HG02798 (cell line): ENCODE results near the gene RBL1.
A peak's percentile ranks its signal among the peaks of the same experiment; 100 is the strongest.
"Not testable (repeated sequence)": the region's sequence is repeated elsewhere in the genome, so short reads cannot be mapped to it uniquely, and the experiment has no call there.

Experiments
- ATAC-seq: cut with Tn5 transposase; IDR thresholded peaks from one replicate; pipeline ENCODE4 v1.9.1; 2021; ENCODE audit warnings: mild to moderate bottlenecking; ENCODE audit not compliant: unreplicated experiment, poor library complexity

RBL1 gene

DNA sequence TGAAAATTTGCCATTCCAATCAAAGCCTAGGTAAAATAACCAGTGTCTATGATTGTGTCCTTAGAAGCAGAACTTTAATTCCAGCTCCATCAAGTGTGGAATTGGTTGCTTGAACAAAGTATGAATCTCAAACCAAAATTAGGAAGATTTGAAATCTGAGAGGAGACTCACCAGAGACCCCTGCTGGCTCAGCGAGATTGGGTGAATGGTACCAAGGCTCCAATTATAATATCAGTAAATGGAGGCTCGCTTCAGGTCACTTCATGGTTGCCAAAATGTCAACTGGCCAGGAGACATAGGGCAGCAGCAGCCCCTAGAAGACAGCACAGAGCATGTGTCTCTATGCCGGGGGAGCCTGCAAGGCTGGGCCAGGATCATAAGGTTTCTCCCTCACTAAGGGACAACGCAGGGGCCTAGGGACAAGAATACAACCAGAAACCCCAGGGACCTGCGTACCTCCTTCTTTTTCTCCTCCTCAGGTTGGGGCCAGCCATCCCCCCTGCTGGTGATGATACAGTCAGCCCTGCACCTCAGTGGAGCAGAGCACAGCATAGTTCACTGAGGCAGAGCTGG, 14.0 kb downstream of the RBL1 start:
- no peak for ATAC-seq

- ATAC-seq = no peak
Measured at GRCh38 chr20:37077009-37077408, 18.8 kb downstream of the RBL1 start.

DNA sequence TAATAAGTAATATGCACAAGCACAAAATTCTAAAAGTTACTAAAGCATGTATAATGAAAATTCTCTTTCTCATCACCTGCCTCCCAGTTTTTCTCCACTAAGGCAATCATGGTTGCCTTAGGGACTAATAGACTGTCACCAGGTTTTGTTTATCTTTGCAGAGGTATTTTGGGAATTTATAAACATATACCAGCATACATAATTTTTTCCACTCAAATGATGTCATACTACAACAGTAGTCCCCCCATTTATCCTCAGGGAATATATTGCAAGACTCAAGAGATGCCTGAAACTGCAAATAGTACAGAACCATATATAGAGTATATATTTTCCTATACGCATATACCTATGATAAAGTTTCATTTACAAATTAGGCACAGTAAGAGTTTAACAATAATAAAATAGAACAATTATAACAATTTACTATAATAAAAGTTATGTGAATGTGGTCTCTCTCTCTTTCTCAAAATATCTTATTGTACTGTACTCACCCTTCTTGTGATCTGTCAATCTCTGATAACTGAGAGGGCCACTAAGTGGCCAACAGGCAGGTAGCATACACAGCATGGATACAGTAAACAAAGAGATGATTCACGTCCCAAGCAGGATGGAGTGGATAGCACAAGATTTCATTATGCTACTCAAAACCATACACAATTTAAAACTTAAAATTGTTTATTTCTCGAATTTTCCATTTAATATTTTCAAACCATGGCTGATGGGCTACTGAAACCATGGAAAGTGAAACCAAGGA, 19.7 kb downstream of the RBL1 start:
- no peak for ATAC-seq

DNA sequence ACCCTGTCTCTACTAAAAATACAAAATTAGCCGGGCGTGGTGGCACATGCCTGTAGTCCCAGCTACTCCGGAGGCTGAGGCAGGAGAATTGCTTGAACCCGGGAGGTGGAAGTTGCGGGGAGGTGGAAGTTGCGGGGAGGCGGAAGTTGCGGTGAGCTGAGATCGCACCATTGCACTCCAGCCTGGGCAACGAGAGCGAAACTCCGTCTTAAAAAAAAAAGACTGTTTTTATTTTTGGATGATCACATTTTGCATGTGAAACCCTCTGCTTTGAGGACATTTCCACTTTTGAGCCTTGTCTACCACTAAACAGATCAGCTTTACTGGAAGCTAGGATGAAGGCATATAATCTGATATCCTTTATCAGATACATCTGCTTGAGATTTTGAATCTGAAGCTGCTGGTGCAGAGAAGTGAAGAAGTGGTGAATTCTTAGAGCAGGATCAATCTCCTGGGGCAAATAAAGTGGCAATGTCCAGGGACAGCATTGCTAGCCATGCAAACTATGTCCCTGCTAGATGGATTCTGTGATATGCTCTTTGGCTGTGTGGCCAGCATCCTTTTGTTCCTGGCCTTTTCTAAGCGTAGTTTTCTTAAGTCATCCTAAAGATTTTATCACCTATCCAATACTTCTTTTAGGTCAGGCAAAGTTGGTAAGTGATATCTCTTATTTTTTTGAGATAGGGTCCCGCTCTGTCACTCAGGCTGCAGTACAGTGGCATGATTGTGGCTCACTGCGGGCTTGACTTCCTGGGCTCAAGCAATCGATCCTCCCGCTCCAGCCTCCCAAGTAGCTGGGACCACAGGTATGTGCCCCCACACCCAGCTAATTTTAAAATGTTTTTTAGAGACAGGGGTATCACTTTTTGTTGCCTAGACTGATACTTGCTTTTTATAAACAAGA, 23.3 kb downstream of the RBL1 start:
- ATAC-seq = no peak

DNA sequence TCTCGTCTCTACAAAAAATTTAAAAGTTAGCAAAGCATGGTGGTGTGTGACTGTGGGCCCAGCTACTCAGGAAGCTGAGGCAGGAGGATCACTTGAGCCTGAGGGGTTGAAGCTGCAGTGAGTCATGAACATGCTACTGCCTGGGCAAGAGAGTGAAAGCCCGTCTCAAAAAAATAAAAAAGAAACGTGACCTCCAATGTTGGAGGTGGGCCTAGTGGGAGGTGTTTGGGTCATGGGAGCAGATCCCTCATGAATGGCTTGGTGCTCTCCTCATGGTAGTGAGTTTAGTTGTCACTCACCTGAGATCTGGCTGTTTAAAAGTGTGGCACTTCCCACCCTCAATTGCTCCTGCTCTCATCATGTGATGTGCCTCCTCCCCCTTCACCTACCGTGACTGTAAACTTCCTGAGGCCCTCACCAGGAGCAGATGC, 24.3 kb downstream of the RBL1 start:
- ATAC-seq = no peak

DNA sequence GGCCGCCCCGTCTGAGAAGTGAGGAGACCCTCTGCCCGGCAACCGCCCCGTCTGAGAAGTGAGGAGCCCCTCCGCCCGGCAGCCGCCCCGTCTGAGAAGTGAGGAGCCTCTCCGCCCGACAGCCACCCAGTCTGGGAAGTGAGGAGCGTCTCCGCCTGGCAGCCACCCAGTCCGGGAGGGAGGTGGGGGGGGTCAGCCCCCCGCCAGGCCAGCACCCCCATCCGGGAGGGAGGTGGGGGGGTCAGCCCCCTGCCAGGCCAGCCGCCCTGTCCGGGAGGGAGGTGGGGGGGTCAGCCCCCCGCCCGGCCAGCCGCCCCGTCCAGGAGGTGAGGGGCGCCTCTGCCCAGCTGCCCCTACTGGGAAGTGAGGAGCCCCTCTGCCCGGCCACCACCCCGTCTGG, 26.2 kb downstream of the RBL1 start:
- ATAC-seq = not testable (repeated sequence)

GRCh38 chr20:37066168-37066567, 29.6 kb downstream of the RBL1 start:
- ATAC-seq = no peak

GRCh38 chr20:37055276-37055675, 40.5 kb downstream of the RBL1 start:
- no peak for ATAC-seq

DNA sequence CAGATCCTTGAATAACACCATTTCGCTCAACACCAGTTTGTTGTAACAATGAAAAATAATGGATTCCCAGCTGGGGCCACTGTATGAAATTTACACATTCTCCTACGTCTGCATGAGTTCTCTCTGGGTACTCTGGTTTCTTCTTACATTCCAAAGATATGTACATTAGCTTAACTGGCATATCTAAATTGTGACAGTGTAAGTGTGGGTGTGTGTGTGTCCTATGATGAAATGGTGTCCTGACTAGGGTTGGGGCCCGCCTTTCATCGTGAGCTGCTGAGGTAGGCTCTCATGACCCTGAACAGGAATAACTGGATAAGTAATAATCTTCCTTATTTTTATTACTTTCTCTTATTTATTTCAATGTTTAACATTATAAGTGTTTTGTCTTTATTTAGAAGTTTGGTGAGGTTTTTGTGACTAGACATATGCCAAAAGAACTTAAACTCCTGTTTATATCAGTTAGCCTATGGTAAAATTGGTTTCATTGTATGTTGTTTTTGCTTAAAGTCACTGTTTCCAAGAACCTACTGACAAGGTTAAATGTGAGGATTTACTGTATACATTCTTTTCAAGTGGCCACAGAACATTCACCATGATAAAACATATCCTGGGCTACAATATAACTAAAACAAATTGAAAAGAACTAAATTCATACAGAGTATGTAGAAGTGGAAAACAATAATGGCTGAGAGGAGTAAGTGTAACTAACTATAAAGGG, 42.4 kb downstream of the RBL1 start:
- ATAC-seq = no peak

- ATAC-seq = peak; percentile 61
Measured at GRCh38 chr20:37042986-37043972, 52.5 kb downstream of the RBL1 start.

DNA sequence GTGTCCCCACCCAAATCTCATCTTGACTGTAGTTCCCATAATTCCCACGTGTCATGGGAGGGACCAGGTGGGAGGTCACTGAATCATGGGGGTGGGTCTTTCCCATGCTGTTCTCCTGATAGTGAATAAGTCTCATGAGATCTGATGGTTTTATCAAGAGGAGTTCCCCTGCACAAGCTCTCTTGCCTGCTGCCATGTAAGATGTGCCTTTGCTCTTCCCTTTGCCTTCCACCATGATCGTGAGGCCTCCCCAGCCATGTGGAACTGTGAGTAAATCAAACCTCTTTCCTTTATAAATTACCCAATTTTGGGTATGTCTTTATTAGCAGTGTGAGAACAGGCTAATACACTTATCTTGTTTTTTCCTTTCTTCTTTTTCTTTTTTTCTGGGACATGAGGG, 56.4 kb downstream of the RBL1 start:
- ATAC-seq = not testable (repeated sequence)

GRCh38 chr20:37032077-37032476, 63.7 kb downstream of the RBL1 start:
- no peak for ATAC-seq

DNA sequence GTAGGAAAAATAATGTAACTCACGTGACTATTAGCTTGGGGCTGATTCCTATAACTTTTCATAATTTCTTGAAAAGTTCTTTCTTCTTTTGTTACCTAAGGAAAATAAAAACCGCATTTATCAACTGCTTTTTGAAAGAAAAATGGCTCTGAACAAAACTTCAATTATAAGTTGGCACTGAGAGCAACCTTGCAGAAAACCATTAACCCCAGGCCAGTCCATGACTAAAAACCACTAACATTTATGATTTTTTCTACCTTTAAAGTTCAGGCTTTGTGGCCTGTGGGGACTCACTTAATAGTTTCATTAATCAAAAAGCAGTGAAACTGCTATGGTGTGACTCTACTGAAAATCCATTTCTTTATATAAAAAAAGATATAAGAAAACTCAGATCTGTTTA, 75.2 kb downstream of the RBL1 start:
- ATAC-seq = no peak

DNA sequence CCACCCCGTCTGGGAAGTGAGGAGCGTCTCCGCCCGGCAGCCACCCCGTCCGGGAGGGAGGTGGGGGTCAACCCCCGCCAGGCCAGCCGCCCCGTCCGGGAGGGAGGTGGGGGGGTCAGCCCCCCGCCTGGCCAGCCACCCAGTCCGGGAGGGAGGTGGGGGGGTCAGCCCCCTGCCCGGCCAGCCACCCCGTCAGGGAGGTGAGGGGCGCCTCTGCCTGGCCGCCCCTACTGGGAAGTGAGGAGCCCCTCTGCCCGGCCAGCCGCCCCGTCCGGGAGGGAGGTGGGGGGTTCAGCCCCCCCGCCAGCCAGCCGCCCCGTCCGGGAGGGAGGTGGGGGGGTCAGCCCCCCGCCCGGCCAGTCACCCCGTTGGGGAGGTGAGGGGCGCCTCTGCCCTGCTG, 83.2 kb downstream of the RBL1 start:
- not testable (repeated sequence) for ATAC-seq

DNA sequence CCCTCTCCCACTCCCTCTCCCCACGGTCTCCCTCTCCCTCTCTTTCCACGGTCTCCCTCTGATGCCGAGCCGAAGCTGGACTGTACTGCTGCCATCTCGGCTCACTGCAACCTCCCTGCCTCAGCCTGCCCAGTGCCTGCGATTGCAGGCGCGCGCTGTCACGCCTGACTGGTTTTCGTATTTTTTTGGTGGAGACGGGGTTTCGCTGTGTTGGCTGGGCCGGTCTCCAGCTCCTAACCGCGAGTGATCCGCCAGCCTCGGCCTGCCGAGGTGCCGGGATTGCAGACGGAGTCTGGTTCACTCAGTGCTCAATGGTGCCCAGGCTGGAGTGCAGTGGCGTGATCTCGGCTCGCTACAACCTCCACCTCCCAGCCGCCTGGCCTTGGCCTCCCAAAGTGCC, 83.9 kb downstream of the RBL1 start:
- not testable (repeated sequence) for ATAC-seq

DNA sequence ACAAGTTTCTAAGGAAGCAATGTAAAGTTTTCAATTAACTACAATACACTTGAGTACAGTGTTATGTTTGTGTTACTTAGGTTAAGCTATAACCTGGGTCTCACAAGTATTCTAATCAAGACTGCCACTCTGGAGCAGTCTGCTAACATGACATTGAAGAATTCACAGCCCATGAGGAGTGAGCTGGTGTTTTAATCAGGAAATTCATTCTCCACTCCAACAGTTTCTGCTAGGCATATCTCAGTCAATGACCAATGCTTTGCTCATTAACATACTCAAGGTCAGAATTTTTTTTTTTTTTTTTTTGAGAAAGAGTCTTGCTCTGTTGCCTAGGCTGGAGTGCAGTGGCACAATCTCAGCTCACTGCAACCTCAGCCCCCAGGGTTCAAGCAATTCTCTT, 84.7 kb downstream of the RBL1 start:
- ATAC-seq = no peak

DNA sequence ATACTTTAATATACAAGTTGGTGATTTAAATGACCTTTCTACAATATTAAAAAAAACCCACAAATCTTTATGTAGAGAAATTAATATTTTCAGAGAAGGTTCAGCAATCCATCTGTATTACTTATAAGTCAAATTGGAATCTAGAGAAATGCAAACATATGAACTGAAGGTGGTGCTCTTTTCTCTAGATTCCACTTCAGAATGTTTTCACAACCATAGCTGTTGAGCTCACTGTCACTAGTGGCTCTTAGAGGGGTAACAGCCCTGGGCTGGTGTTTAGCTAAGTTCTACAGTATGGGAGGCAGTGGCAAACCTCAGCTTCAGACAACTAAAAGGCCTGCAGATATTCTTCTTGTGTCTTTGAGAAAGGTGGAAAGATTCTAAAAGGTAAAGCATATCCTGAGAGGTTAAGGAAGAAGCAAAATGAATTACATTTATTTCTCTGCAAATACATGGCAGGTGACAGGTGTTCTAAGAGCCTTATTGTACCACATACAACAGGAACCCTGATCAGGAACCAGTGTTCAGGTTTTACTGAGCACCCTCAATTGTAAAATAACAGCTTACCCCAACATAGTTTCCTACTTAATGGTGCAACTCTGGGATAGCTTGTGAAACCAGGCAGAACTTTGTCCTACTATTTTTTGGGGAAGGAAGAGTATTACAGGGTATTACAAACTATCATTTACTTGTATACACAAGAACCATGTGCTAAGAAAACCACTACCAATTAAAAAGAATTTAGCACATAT, 87.7 kb downstream of the RBL1 start:
- no peak for ATAC-seq

DNA sequence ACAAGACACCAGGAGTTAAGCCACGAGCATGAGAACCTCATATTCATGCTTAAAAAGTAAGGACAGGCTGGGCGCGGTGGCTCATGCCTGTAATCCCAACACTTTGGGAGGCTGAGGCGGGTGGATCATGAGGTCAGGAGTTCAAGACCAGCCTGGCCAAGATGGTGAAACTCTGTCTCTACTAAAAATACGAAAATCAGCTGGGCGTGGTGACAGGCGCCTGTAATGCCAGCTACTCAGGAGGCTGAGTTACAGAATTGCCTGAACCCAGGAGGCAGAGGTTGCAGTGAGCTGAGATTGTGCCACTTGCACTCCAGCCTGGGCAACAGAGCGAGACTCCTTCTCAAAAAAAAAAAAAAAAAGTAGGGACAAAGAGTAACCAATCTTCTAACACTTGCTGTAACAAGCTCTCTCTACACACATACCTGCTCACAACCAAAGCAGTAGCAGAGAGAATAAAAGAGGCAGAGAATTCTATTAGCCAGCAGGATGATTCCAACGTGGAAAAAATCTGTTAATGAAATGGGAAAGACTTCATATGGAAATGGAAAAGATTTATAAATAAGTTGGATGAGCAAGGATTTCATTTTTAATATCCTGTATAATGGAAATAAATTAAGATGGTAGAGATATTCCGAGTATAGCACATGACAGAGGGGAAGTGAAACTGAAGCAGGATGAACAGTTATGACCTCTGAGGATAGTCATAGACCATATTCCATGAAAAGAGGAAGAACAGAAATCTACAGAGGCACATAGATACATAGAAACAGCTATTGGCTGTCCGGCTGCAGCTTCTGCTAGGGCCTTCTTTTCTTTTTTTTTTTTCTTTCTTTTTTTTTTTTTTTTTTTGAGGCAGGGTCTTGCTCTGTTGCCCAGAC, 90.5 kb downstream of the RBL1 start:
- not testable (repeated sequence) for ATAC-seq
